Activated CD8-positive, alpha-beta T cell treated with anti-CD3 and anti-CD28 coated beads, Interleukin-2, amount 10 ng/mL, durations not matched to agents 7 days and 5 days (primary cell): ENCODE data around the gene NME7. TPM values are rescaled to one million over a fixed set of nuclear protein-coding genes. Genes with fewer than 3 reads are reported as not detected.

Experiments
- total RNA-seq, 2 experiments: library from RNA; stranded (reverse); gene quantifications; one replicate each; pipeline ENCODE4 v1.2.3, GENCODE V29; 2021

Gene NME7
- total RNA-seq, 2 experiments from 2014 or later: 20.9 to 23.2 TPM

Other genes starting within 250 kb of the NME7 start
- 10 to 100 TPM; 33.9 to 34.1 TPM for gene BLZF1, start 398 bp upstream of the NME7 start, total RNA-seq
- gene CCDC181, start 59.7 kb upstream of the NME7 start, total RNA-seq: not detected
- 1 to 10 TPM; 4.8 to 5.8 TPM for gene SLC19A2, start 118.1 kb upstream of the NME7 start, total RNA-seq
- 1 to 10 TPM; 1.4 to 1.6 TPM for gene F5, start 218.7 kb upstream of the NME7 start, total RNA-seq